HAP-1 (cell line): ENCODE results near the gene DGKH.
"Not testable (repeated sequence)": the region's sequence is repeated elsewhere in the genome, so short reads cannot be mapped to it uniquely, and the experiment has no call there.

Experiments
- DNase-seq, 2 experiments: peaks; one replicate each; pipeline ENCODE4 v3.0.0-alpha.2; 2016 to 2020; ENCODE audit warnings: low spot score in 2 of 2
- H3K27me3 ChIP-seq: fragments of 250-450 bp; sonication (Bioruptor Pico); 2 replicates; pipeline ENCODE4 v1.5.1; 2020; ENCODE audit warnings: low read depth, mild to moderate bottlenecking, moderate library complexity
- H3K36me3 ChIP-seq: fragments of 250-450 bp; sonication (Bioruptor Pico); replicated peaks from 2 replicates; pipeline ENCODE4 v1.5.1; 2020; ENCODE audit warnings: mild to moderate bottlenecking
- H3K4me1 ChIP-seq: fragments of 250-450 bp; sonication (Bioruptor Pico); 2 replicates; pipeline ENCODE4 v1.5.1; 2020; ENCODE audit warnings: mild to moderate bottlenecking
- H3K4me3 ChIP-seq: fragments of 250-450 bp; sonication (Bioruptor Pico); 2 replicates; pipeline ENCODE4 v1.5.1; 2020; ENCODE audit warnings: mild to moderate bottlenecking, moderate library complexity
- H3K9me3 ChIP-seq: fragments of 250-450 bp; sonication (Bioruptor Pico); 2 replicates; pipeline ENCODE4 v1.5.1; 2020; ENCODE audit warnings: mild to moderate bottlenecking, moderate library complexity
- in situ Hi-C: fragments of 300-500 bp; cut with MboI; formaldehyde crosslinking; loops from 3 replicates; pipeline ENCODE4 v1.14.3; 2020; ENCODE audit warnings: low sequenced_read_pairs, inconsistent platforms, mixed read lengths

DGKH gene

GRCh38 chr13:42071179-42071578 is 22.7 kb downstream of the DGKH start:
- H3K4me3 ChIP-seq, H3K27me3 ChIP-seq, in situ Hi-C loops, DNase-seq, H3K36me3 ChIP-seq, H3K4me1 ChIP-seq, H3K9me3 ChIP-seq: not testable (repeated sequence)

GRCh38 chr13:42071672-42072419 is 23.4 kb downstream of the DGKH start:
- Histone ChIP-seq H3K9me3 (no peaks in the 10 kb centered on the region), H3K27me3 (no peaks in the 10 kb centered on the region), H3K4me1 (peaks cover 2% of the 10 kb centered on the region; the same call in 1 of the 2 replicates), H3K4me3 (no peak overlapping the region), H3K36me3 (no peaks in the 10 kb centered on the region)
- in situ Hi-C loops, result no loop called here
- no peak for DNase-seq

GRCh38 chr13:42073683-42074082 is 25.2 kb downstream of the DGKH start:
- Histone ChIP-seq H3K36me3 (no peaks in the 10 kb centered on the region), H3K27me3 (no peaks in the 10 kb centered on the region), H3K4me1 (no peaks in the 10 kb centered on the region), H3K9me3 (no peaks in the 10 kb centered on the region), H3K4me3 (no peak overlapping the region)
- no peak for DNase-seq
- in situ Hi-C loops, result no loop called here

- Histone ChIP-seq H3K4me1 (no peaks in the 10 kb centered on the region), H3K9me3 (no peaks in the 10 kb centered on the region), H3K4me3 (no peak overlapping the region), H3K27me3 (no peaks in the 10 kb centered on the region), H3K36me3 (no peaks in the 10 kb centered on the region)
- DNase-seq, result no peak
- in situ Hi-C loops, result no loop called here
These were observed 27.1 kb downstream of the DGKH start for GRCh38 chr13:42075517-42075916.

GRCh38 chr13:42076309-42076713 is 27.9 kb downstream of the DGKH start:
- no peak for DNase-seq
- in situ Hi-C loops, result no loop called here

GRCh38 chr13:42078128-42078808 is 29.8 kb downstream of the DGKH start:
- no peaks in the 10 kb centered on the region for H3K27me3 ChIP-seq
- H3K4me3 ChIP-seq, result no peak overlapping the region
- H3K36me3 ChIP-seq, result no peaks in the 10 kb centered on the region
- in situ Hi-C loops, result no loop called here
- no peaks in the 10 kb centered on the region for H3K9me3 ChIP-seq
- no peaks in the 10 kb centered on the region for H3K4me1 ChIP-seq
- no peak for DNase-seq

More at GRCh38 chr13:42076309-42076713, 27.9 kb downstream of the DGKH start:
- Histone ChIP-seq H3K27me3 (no peaks in the 10 kb centered on the region), H3K9me3 (no peaks in the 10 kb centered on the region), H3K4me3 (no peak overlapping the region), H3K36me3 (no peaks in the 10 kb centered on the region), H3K4me1 (no peaks in the 10 kb centered on the region)

GRCh38 chr13:42083138-42083770 is 34.8 kb downstream of the DGKH start:
- no peak for DNase-seq
- no peak overlapping the region for H3K4me3 ChIP-seq
- 0 out of 2 replicates have a peak, but pooled peaks cover 2% of the 10 kb centered on the region for H3K9me3 ChIP-seq
- H3K36me3 ChIP-seq, result no peaks in the 10 kb centered on the region
- in situ Hi-C loops, result no loop called here
- H3K27me3 ChIP-seq, result no peaks in the 10 kb centered on the region
- H3K4me1 ChIP-seq, result no peaks in the 10 kb centered on the region

GRCh38 chr13:42084722-42085121 is 36.3 kb downstream of the DGKH start:
- Histone ChIP-seq H3K4me1 (no peaks in the 10 kb centered on the region), H3K9me3 (0 out of 2 replicates have a peak, but pooled peaks cover 2% of the 10 kb centered on the region), H3K36me3 (no peaks in the 10 kb centered on the region), H3K27me3 (no peaks in the 10 kb centered on the region), H3K4me3 (no peak overlapping the region)
- no peak for DNase-seq
- in situ Hi-C loops, result no loop called here

- no peak overlapping the region for H3K4me3 ChIP-seq
- no peaks in the 10 kb centered on the region for H3K27me3 ChIP-seq
- H3K4me1 ChIP-seq, result no peaks in the 10 kb centered on the region
- H3K9me3 ChIP-seq, result 0 out of 2 replicates have a peak, but pooled peaks cover 2% of the 10 kb centered on the region
- H3K36me3 ChIP-seq, result no peaks in the 10 kb centered on the region; the same call in 1 of the 2 replicates
- in situ Hi-C loops, result no loop called here
- no peak for DNase-seq
These were observed 38.1 kb downstream of the DGKH start for GRCh38 chr13:42086582-42086981.

- in situ Hi-C loops, result no loop called here
- Histone ChIP-seq H3K4me1 (no peaks in the 10 kb centered on the region; the same call in 1 of the 2 replicates), H3K36me3 (no peaks in the 10 kb centered on the region; the same call in 1 of the 2 replicates), H3K4me3 (no peak overlapping the region), H3K9me3 (no peaks in the 10 kb centered on the region), H3K27me3 (no peaks in the 10 kb centered on the region)
- DNase-seq, result no peak
These were observed 46.1 kb downstream of the DGKH start for GRCh38 chr13:42094516-42095040.

GRCh38 chr13:42096222-42096621 is 47.8 kb downstream of the DGKH start:
- in situ Hi-C loops, H3K4me1 ChIP-seq, H3K4me3 ChIP-seq, DNase-seq, H3K9me3 ChIP-seq, H3K27me3 ChIP-seq, H3K36me3 ChIP-seq: not testable (repeated sequence)

- in situ Hi-C loops, result loop anchor here (10.0 to 25.0 kb wide), 2 partner anchors 435 to 713 kb away; no protein-coding TSS in a partner anchor
- H3K36me3 ChIP-seq, result no peaks in the 10 kb centered on the region
These were observed 51.7 kb downstream of the DGKH start for GRCh38 chr13:42099962-42100675.

GRCh38 chr13:42100960-42101359 is 52.5 kb downstream of the DGKH start:
- no peak for DNase-seq
- no peaks in the 10 kb centered on the region; the same call in 1 of the 2 replicates for H3K4me1 ChIP-seq
- in situ Hi-C loops, result loop anchor here (10.0 to 25.0 kb wide), 2 partner anchors 436 to 714 kb away; no protein-coding TSS in a partner anchor
- no peaks in the 10 kb centered on the region for H3K36me3 ChIP-seq
- H3K9me3 ChIP-seq, result no peaks in the 10 kb centered on the region
- H3K27me3 ChIP-seq, result no peaks in the 10 kb centered on the region
- no peak overlapping the region for H3K4me3 ChIP-seq

More at GRCh38 chr13:42099962-42100675, 51.7 kb downstream of the DGKH start:
- Histone ChIP-seq H3K9me3 (no peaks in the 10 kb centered on the region), H3K4me1 (no peaks in the 10 kb centered on the region; the same call in 1 of the 2 replicates), H3K4me3 (no peak overlapping the region), H3K27me3 (no peaks in the 10 kb centered on the region)
- no peak for DNase-seq
